Thymus (tissue), 11 donors: ENCODE data around the gene STK4. TPM values are rescaled to one million over a fixed set of nuclear protein-coding genes. Genes with fewer than 3 reads are reported as not detected.
"Not testable (repeated sequence)": the region's sequence is repeated elsewhere in the genome, so short reads cannot be mapped to it uniquely, and the experiment has no call there.

Experiments used
- DNase-seq, 9 donors: peaks; one replicate each; pipeline ENCODE4 v3.0.0-alpha.2; 2013; ENCODE audit warnings: low spot score in 9 of 9, low read depth in 6 of 9, missing footprints in 1 of 9
- H3K27ac ChIP-seq, 2 donors: one replicate each; pipeline ENCODE4 v1.5.1; 2013; ENCODE audit warnings: control low read depth in 1 of 2, low read depth in 1 of 2, low read length in 1 of 2, mild to moderate bottlenecking in 1 of 2, moderate library complexity in 1 of 2
- H3K27me3 ChIP-seq, 2 donors: one replicate each; pipeline ENCODE4 v1.5.1; 2013; ENCODE audit warnings: low read length in 1 of 2; ENCODE audit not compliant: control insufficient read depth in 2 of 2, insufficient read depth in 1 of 2
- H3K36me3 ChIP-seq, 2 donors: one replicate each; pipeline ENCODE4 v1.5.1; 2013; ENCODE audit warnings: low read length in 1 of 2, mild to moderate bottlenecking in 1 of 2, moderate library complexity in 1 of 2; ENCODE audit not compliant: control insufficient read depth in 2 of 2, insufficient read depth in 2 of 2
- H3K4me1 ChIP-seq, 2 donors: one replicate each; pipeline ENCODE4 v1.5.1; 2013; ENCODE audit warnings: low read length in 2 of 2; ENCODE audit not compliant: control insufficient read depth in 2 of 2, insufficient read depth in 2 of 2
- H3K4me3 ChIP-seq, 2 donors: one replicate each; pipeline ENCODE4 v1.5.1; 2013; ENCODE audit warnings: low read length in 2 of 2, control low read depth in 1 of 2, mild to moderate bottlenecking in 1 of 2
- H3K9me3 ChIP-seq, 2 donors: one replicate each; pipeline ENCODE4 v1.5.1; 2013; ENCODE audit warnings: low read length in 1 of 2, mild to moderate bottlenecking in 1 of 2; ENCODE audit not compliant: control insufficient read depth in 2 of 2, insufficient read depth in 1 of 2
- WGBS: extraction: QIAGEN DNeasy Blood & Tissue Kit; methylation state at CpG from one replicate; pipeline ENCODE4 v1.1.7; 2013; 5-methylcytosine and 5-hydroxymethylcytosine counted together
- polyA plus RNA-seq: library from polyadenylated mRNA; stranded (reverse); fragments of 200-250 nt; gene quantifications from one replicate; pipeline ENCODE4 v1.2.3, GENCODE V29; 2013
- total RNA-seq: library from RNA; stranded (reverse); fragments of 120-200 nt; gene quantifications from one replicate; pipeline ENCODE4 v1.2.4, GENCODE V29; 2013
- donor health status: healthy.

Gene STK4
- total and polyA plus RNA-seq, 2 donors = 35.0 to 45.5 TPM

GRCh38 chr20:45012682-45013302 lies 46.5 kb downstream of the STK4 start:
- no peaks in the 10 kb centered on the region for H3K9me3 ChIP-seq
- no peak overlapping the region for H3K4me3 ChIP-seq
- WGBS = 97% methylated on average over 3 of the region's 3 CpGs
- H3K27ac ChIP-seq = no peak overlapping the region
- H3K36me3 ChIP-seq = peaks cover 14 to 39% of the 10 kb centered on the region in 2 donors
- H3K4me1 ChIP-seq = no peaks in the 10 kb centered on the region
- no peaks in the 10 kb centered on the region for H3K27me3 ChIP-seq
- no peak for DNase-seq

DNA sequence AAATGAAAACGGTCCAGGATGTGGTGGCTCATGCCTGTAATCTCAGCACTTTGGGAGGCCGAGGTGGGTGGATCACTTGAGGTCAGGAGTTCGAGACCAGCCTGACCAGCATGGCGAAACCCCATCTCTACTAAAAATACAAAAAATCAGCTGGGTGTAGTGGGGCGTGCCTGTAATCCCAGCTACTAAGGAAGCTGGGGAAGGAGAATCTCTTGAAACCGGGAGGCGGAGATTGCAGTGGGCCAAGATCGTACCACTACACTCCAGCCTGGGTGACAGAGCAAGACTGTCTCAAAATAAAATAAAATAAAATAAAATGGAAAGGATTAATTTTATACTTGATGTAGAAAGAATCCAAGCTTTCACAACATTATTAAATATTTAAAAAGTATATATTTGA lies 47.8 kb downstream of the STK4 start:
- H3K27ac ChIP-seq, H3K9me3 ChIP-seq, H3K4me1 ChIP-seq, DNase-seq, H3K4me3 ChIP-seq, H3K27me3 ChIP-seq: not testable (repeated sequence)
- H3K36me3 ChIP-seq = peaks cover 10 to 37% of the 10 kb centered on the region in 2 donors
- WGBS = 93% methylated on average over 8 of the region's 8 CpGs

GRCh38 chr20:45014671-45015415 lies 48.5 kb downstream of the STK4 start:
- H3K27me3 ChIP-seq = no peaks in the 10 kb centered on the region
- peaks cover 10 to 42% of the 10 kb centered on the region in 2 donors for H3K36me3 ChIP-seq

GRCh38 chr20:45016089-45016671 lies 49.9 kb downstream of the STK4 start:
- Histone ChIP-seq H3K9me3 (no peaks in the 10 kb centered on the region), H3K36me3 (peaks cover 14 to 40% of the 10 kb centered on the region in 2 donors), H3K27ac (no peak overlapping the region), H3K27me3 (no peaks in the 10 kb centered on the region), H3K4me1 (no peaks in the 10 kb centered on the region), H3K4me3 (no peak overlapping the region)
- no peak for DNase-seq
- WGBS = 96% methylated on average over 5 of the region's 5 CpGs

More at GRCh38 chr20:45014671-45015415, 48.5 kb downstream of the STK4 start:
- WGBS = 96% methylated on average over 4 of the region's 4 CpGs
- Histone ChIP-seq H3K9me3 (no peaks in the 10 kb centered on the region), H3K4me1 (no peaks in the 10 kb centered on the region), H3K4me3 (no peak overlapping the region), H3K27ac (no peak overlapping the region)
- no peak for DNase-seq

DNA sequence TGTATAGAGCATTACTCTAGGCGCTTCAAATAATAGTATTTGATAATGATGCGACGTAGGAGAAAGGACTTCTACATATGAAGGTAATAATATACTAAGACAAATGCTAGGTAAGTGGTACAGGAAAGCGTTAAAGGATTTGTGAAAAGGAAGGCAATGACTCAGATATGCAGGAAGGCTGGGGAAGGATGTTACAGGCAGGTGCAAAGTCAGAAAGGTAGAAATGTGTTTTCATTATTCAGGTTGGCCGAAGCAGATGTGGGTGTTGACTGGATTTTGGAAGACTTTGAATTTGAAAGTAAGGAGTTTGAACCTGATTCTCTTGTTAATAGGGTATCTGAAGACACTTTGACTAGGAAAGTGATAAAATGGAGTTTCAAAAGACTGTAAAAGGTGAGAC lies 51.0 kb downstream of the STK4 start:
- Histone ChIP-seq H3K4me3 (no peak overlapping the region), H3K4me1 (no peaks in the 10 kb centered on the region), H3K27ac (no peak overlapping the region), H3K36me3 (peaks cover 11 to 41% of the 10 kb centered on the region in 2 donors), H3K27me3 (no peaks in the 10 kb centered on the region), H3K9me3 (no peaks in the 10 kb centered on the region)
- no peak for DNase-seq
- 98% methylated on average over 5 of the region's 5 CpGs for WGBS

DNA sequence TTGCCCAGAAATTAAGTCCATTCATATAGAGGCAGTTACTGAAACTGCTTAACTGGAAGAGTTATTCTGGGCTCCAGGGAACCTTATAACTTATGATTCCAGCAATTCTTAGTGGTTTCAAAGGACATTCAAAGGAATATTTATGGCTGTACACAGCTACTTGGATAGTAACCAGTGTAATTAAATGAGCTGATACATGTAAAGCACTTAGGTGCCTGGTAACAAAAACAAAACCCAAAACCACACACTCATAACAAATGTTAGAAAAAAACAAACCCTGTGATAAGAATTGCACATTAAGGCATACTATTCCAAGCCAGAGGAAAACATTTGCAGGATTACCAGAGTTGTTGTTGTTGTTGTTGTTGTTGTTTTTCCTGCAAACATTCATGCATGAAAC lies 51.5 kb downstream of the STK4 start:
- H3K4me3 ChIP-seq = no peak overlapping the region
- H3K9me3 ChIP-seq = no peaks in the 10 kb centered on the region
- H3K27me3 ChIP-seq = no peaks in the 10 kb centered on the region
- DNase-seq = no peak
- H3K36me3 ChIP-seq = peaks cover 11 to 42% of the 10 kb centered on the region in 2 donors
- no peaks in the 10 kb centered on the region for H3K4me1 ChIP-seq
- H3K27ac ChIP-seq = no peak overlapping the region

- 98% methylated on average over 4 of the region's 4 CpGs for WGBS
Observed at GRCh38 chr20:45019027-45019761, 52.9 kb downstream of the STK4 start.

GRCh38 chr20:45019762-45020123 lies 53.4 kb downstream of the STK4 start:
- no peaks in the 10 kb centered on the region for H3K9me3 ChIP-seq
- H3K27me3 ChIP-seq = no peaks in the 10 kb centered on the region
- no peak overlapping the region for H3K27ac ChIP-seq
- DNase-seq = no peak
- no peak overlapping the region for H3K4me3 ChIP-seq
- H3K4me1 ChIP-seq = no peaks in the 10 kb centered on the region
- 97% methylated on average over 1 of the region's 1 CpG for WGBS
- peaks cover 8 to 43% of the 10 kb centered on the region in 2 donors for H3K36me3 ChIP-seq

More at GRCh38 chr20:45019027-45019761, 52.9 kb downstream of the STK4 start:
- no peak overlapping the region for H3K4me3 ChIP-seq
- no peaks in the 10 kb centered on the region for H3K4me1 ChIP-seq
- DNase-seq = no peak
- no peaks in the 10 kb centered on the region for H3K27me3 ChIP-seq
- no peaks in the 10 kb centered on the region for H3K9me3 ChIP-seq
- H3K36me3 ChIP-seq = peaks cover 11 to 44% of the 10 kb centered on the region in 2 donors
- H3K27ac ChIP-seq = no peak overlapping the region
